Activated T-helper 2 cell treated with anti-CD3 and anti-CD28 coated beads, Interferon-gamma antibody, Interleukin-2, Interleukin-4, amounts not matched to agents 10 μg/mL and 5 μg/mL and 100 μg/mL, durations not matched to agents 14 hours and 24 hours and 36 hours (primary cell): ENCODE data around the gene AGA. TPM values are rescaled to one million over a fixed set of nuclear protein-coding genes. Genes with fewer than 3 reads are reported as not detected.

Experiments used
- DNase-seq: peaks from one replicate; pipeline ENCODE4 v3.0.0; 2021; ENCODE audit warnings: low spot score
- H3K27ac Mint-ChIP-seq: one replicate; pipeline ENCODE4 v1.8.0; 2021; ENCODE audit warnings: mixed read lengths
- H3K27me3 Mint-ChIP-seq: one replicate; pipeline ENCODE4 v1.8.0; 2021; ENCODE audit warnings: low read depth, mixed read lengths
- H3K36me3 Mint-ChIP-seq: one replicate; pipeline ENCODE4 v1.8.0; 2021; ENCODE audit warnings: low read depth, mixed read lengths
- H3K4me1 Mint-ChIP-seq: one replicate; pipeline ENCODE4 v1.8.0; 2021; ENCODE audit warnings: low read depth, mixed read lengths
- H3K4me3 Mint-ChIP-seq: one replicate; pipeline ENCODE4 v1.8.0; 2021; ENCODE audit warnings: low read depth, mild to moderate bottlenecking, moderate library complexity, mixed read lengths
- H3K9me3 Mint-ChIP-seq: one replicate; pipeline ENCODE4 v1.8.0; 2021; ENCODE audit warnings: mixed read lengths
- intact Hi-C: fragments of 100-400 bp; cut with micrococcal nuclease; formaldehyde crosslinking; loops from one replicate; pipeline ENCODE4 v1.15.1; 2023
- total RNA-seq: library from RNA; stranded (reverse); gene quantifications from 2 replicates; pipeline ENCODE4 v1.2.3, GENCODE V29; 2022

AGA gene
- total RNA-seq: 19.5 and 21.0 TPM in 2 replicates

GRCh38 chr4:177441803-177442622, at the start of gene AGA:
TSS of gene AGA (minus strand) at chr4:177442437. CDS start at chr4:177442375, 62 bp downstream.
- Mint-ChIP-seq H3K9me3 (no peaks in the 10 kb centered on the region), H3K27me3 (no peaks in the 10 kb centered on the region), H3K27ac (peak within 1 kb of the TSS; percentile 97), H3K36me3 (peaks cover 23% of the 10 kb centered on the region), H3K4me1 (peaks cover 31% of the 10 kb centered on the region), H3K4me3 (peak within 1 kb of the TSS; percentile 94)
- intact Hi-C loops: loop anchor here (1.0 to 5.0 kb wide), 5 partner anchors 40 to 1122 kb away; partner anchors contain the start of gene NEIL3
- peak; percentile 95 for DNase-seq

GRCh38 chr4:177492022-177492421, 49.8 kb upstream of the AGA start:
- no peaks in the 10 kb centered on the region for H3K36me3 Mint-ChIP-seq
- DNase-seq: no peak
- H3K4me3 Mint-ChIP-seq: no peak overlapping the region
- H3K9me3 Mint-ChIP-seq: no peaks in the 10 kb centered on the region
- H3K4me1 Mint-ChIP-seq: no peaks in the 10 kb centered on the region
- H3K27me3 Mint-ChIP-seq: no peaks in the 10 kb centered on the region
- H3K27ac Mint-ChIP-seq: no peak overlapping the region
- intact Hi-C loops: no loop called here

GRCh38 chr4:177490769-177491168, 48.5 kb upstream of the AGA start:
- H3K4me1 Mint-ChIP-seq: no peaks in the 10 kb centered on the region
- H3K4me3 Mint-ChIP-seq: no peak overlapping the region
- no peak overlapping the region for H3K27ac Mint-ChIP-seq
- no peak for DNase-seq
- intact Hi-C loops: no loop called here
- no peaks in the 10 kb centered on the region for H3K27me3 Mint-ChIP-seq
- no peaks in the 10 kb centered on the region for H3K9me3 Mint-ChIP-seq
- H3K36me3 Mint-ChIP-seq: no peaks in the 10 kb centered on the region

GRCh38 chr4:177489471-177490246, 47.4 kb upstream of the AGA start:
- no peak overlapping the region for H3K27ac Mint-ChIP-seq
- no peaks in the 10 kb centered on the region for H3K27me3 Mint-ChIP-seq
- H3K4me1 Mint-ChIP-seq: no peaks in the 10 kb centered on the region
- H3K9me3 Mint-ChIP-seq: no peaks in the 10 kb centered on the region
- H3K4me3 Mint-ChIP-seq: no peak overlapping the region
- no peak for DNase-seq
- H3K36me3 Mint-ChIP-seq: no peaks in the 10 kb centered on the region
- intact Hi-C loops: no loop called here

- Mint-ChIP-seq H3K4me1 (peaks cover 6% of the 10 kb centered on the region), H3K9me3 (no peaks in the 10 kb centered on the region), H3K4me3 (no peak overlapping the region)
Measured at GRCh38 chr4:177487977-177488376, 45.7 kb upstream of the AGA start.

GRCh38 chr4:177485528-177485927, 43.3 kb upstream of the AGA start:
- no peak for DNase-seq
- H3K4me1 Mint-ChIP-seq: peaks cover 7% of the 10 kb centered on the region
- intact Hi-C loops: no loop called here
- H3K36me3 Mint-ChIP-seq: no peaks in the 10 kb centered on the region
- H3K9me3 Mint-ChIP-seq: no peaks in the 10 kb centered on the region
- no peak overlapping the region for H3K27ac Mint-ChIP-seq
- H3K4me3 Mint-ChIP-seq: no peak overlapping the region
- no peaks in the 10 kb centered on the region for H3K27me3 Mint-ChIP-seq

More at GRCh38 chr4:177487977-177488376, 45.7 kb upstream of the AGA start:
- Mint-ChIP-seq H3K36me3 (no peaks in the 10 kb centered on the region), H3K27me3 (no peaks in the 10 kb centered on the region), H3K27ac (no peak overlapping the region)
- DNase-seq: no peak
- intact Hi-C loops: no loop called here

GRCh38 chr4:177484613-177485021, 42.4 kb upstream of the AGA start:
- Mint-ChIP-seq H3K27ac (no peak overlapping the region), H3K36me3 (no peaks in the 10 kb centered on the region), H3K4me3 (no peak overlapping the region), H3K4me1 (peaks cover 7% of the 10 kb centered on the region), H3K9me3 (no peaks in the 10 kb centered on the region), H3K27me3 (no peaks in the 10 kb centered on the region)
- intact Hi-C loops: no loop called here
- no peak for DNase-seq

- Mint-ChIP-seq H3K27me3 (no peaks in the 10 kb centered on the region), H3K36me3 (no peaks in the 10 kb centered on the region), H3K4me3 (no peak overlapping the region), H3K4me1 (peaks cover 7% of the 10 kb centered on the region), H3K9me3 (no peaks in the 10 kb centered on the region), H3K27ac (no peak overlapping the region)
- intact Hi-C loops: no loop called here
- DNase-seq: no peak
Measured at GRCh38 chr4:177483760-177484159, 41.5 kb upstream of the AGA start.

- no peaks in the 10 kb centered on the region for H3K27me3 Mint-ChIP-seq
- no peak for DNase-seq
- no peaks in the 10 kb centered on the region for H3K9me3 Mint-ChIP-seq
- intact Hi-C loops: no loop called here
- H3K36me3 Mint-ChIP-seq: no peaks in the 10 kb centered on the region
- peaks cover 7% of the 10 kb centered on the region for H3K4me1 Mint-ChIP-seq
- no peak overlapping the region for H3K27ac Mint-ChIP-seq
- no peak overlapping the region for H3K4me3 Mint-ChIP-seq
Measured at GRCh38 chr4:177483271-177483670, 41.0 kb upstream of the AGA start.

- Mint-ChIP-seq H3K9me3 (no peaks in the 10 kb centered on the region), H3K4me3 (no peak overlapping the region), H3K36me3 (no peaks in the 10 kb centered on the region), H3K27ac (no peak overlapping the region), H3K4me1 (peaks cover 7% of the 10 kb centered on the region), H3K27me3 (no peaks in the 10 kb centered on the region)
- intact Hi-C loops: no loop called here
- DNase-seq: no peak
Measured at GRCh38 chr4:177482367-177482766, 40.1 kb upstream of the AGA start.

- H3K4me1 Mint-ChIP-seq: peaks cover 7% of the 10 kb centered on the region
- no peaks in the 10 kb centered on the region for H3K27me3 Mint-ChIP-seq
- H3K4me3 Mint-ChIP-seq: no peak overlapping the region
- no peaks in the 10 kb centered on the region for H3K36me3 Mint-ChIP-seq
- no peaks in the 10 kb centered on the region for H3K9me3 Mint-ChIP-seq
- intact Hi-C loops: no loop called here
- no peak overlapping the region for H3K27ac Mint-ChIP-seq
- no peak for DNase-seq
Measured at GRCh38 chr4:177480795-177481194, 38.6 kb upstream of the AGA start.

- H3K4me3 Mint-ChIP-seq: no peak overlapping the region
- H3K27ac Mint-ChIP-seq: no peak overlapping the region
- H3K36me3 Mint-ChIP-seq: no peaks in the 10 kb centered on the region
- intact Hi-C loops: no loop called here
- no peak for DNase-seq
- H3K4me1 Mint-ChIP-seq: peaks cover 7% of the 10 kb centered on the region
- no peaks in the 10 kb centered on the region for H3K27me3 Mint-ChIP-seq
- H3K9me3 Mint-ChIP-seq: no peaks in the 10 kb centered on the region
Measured at GRCh38 chr4:177479063-177479462, 36.8 kb upstream of the AGA start.

GRCh38 chr4:177478496-177478895, 36.3 kb upstream of the AGA start:
- H3K27me3 Mint-ChIP-seq: no peaks in the 10 kb centered on the region
- no peak overlapping the region for H3K4me3 Mint-ChIP-seq
- no peaks in the 10 kb centered on the region for H3K9me3 Mint-ChIP-seq
- no peak for DNase-seq
- H3K36me3 Mint-ChIP-seq: no peaks in the 10 kb centered on the region
- H3K27ac Mint-ChIP-seq: no peak overlapping the region
- H3K4me1 Mint-ChIP-seq: peaks cover 6% of the 10 kb centered on the region
- intact Hi-C loops: no loop called here
